Measurements from ENCODE around the gene GRXCR1. TPM values are rescaled to one million over a fixed set of nuclear protein-coding genes. Genes with fewer than 3 reads are reported as not detected.

Gene GRXCR1
- total RNA-seq, 1 donor from 2014 or later = not detected

DNA sequence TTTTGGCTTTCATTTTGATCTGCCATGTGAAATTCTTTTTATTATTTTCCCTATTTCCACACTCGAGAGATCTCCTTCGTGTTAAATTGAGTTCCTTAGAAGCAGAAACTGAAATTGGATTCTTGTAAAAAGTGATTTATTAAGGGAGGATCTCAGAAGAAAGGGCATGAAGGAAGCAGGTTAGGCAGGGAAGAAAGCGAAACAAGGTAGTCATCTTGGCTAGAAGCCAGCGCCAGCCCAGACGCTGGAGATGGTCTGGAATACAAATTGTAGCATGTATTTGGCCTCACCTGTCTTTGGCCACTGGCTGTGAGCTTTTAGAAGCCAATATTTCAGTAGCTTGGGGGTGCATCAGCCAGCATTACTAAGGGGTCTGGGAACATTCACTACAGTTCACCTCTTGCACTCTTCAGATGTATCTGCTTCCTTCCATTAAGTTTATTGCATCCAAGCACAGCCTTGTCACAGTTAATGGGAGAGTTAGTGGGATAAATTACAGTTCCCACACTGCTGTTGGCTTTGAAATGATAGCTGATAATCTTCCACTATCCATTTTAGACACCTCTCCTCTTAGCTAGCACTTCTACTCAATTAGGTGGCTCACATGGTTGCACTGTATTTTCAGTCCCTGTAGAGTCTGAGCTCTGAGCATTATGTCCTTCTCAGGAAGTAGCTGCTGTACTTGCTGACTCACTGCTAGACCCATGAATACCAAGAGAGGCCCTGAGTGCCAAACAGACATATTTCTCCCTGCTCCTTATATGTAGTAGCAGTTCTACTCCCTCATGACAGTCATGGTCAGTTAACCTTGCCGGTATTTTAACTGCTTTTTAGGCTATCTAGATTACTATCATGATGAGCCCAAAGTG lies 14.6 kb downstream of the GRXCR1 start:
- Mint-ChIP-seq H3K36me3 (ENCODE audit: unreplicated experiment) (no peaks in the 10 kb centered on the region), H3K4me3 (ENCODE audit: unreplicated experiment) (no peak overlapping the region), H3K4me1 (ENCODE audit: low read depth, unreplicated experiment) (no peaks in the 10 kb centered on the region), H3K27me3 (ENCODE audit: unreplicated experiment) (peaks cover 2% of the 10 kb centered on the region), H3K9me3 (ENCODE audit: unreplicated experiment) (peaks cover 2% of the 10 kb centered on the region), H3K27ac (ENCODE audit: unreplicated experiment) (no peak overlapping the region)
- DNase-seq = no peak
- TF ChIP-seq, protein P1, sequence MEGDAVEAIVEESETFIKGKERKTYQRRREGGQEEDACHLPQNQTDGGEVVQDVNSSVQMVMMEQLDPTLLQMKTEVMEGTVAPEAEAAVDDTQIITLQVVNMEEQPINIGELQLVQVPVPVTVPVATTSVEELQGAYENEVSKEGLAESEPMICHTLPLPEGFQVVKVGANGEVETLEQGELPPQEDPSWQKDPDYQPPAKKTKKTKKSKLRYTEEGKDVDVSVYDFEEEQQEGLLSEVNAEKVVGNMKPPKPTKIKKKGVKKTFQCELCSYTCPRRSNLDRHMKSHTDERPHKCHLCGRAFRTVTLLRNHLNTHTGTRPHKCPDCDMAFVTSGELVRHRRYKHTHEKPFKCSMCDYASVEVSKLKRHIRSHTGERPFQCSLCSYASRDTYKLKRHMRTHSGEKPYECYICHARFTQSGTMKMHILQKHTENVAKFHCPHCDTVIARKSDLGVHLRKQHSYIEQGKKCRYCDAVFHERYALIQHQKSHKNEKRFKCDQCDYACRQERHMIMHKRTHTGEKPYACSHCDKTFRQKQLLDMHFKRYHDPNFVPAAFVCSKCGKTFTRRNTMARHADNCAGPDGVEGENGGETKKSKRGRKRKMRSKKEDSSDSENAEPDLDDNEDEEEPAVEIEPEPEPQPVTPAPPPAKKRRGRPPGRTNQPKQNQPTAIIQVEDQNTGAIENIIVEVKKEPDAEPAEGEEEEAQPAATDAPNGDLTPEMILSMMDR (IDR thresholded peaks at IDR 0.05; ENCODE audit: partially characterized antibody, unreplicated experiment) = no peak

DNA sequence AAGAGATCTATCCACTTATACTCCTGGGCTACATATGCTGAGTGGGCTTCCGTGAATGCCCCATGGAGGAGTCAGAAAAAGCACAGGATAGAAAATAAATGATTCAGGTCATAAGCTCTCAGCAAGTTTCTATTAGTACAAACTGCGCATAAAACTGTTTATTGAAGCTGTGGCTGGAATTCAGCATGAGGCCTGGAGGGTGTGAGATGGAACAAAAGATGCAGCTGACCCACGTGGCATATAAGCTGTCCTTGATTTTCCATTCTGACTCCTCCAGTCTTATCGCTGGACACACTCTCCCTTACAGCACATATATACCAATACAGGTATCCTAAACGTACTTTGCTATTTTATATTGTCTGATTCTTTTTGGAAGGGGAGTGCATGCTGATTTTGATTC lies 17.9 kb downstream of the GRXCR1 start:
- Mint-ChIP-seq H3K27ac (ENCODE audit: unreplicated experiment) (no peak overlapping the region), H3K36me3 (ENCODE audit: unreplicated experiment) (no peaks in the 10 kb centered on the region), H3K4me1 (ENCODE audit: low read depth, unreplicated experiment) (no peaks in the 10 kb centered on the region), H3K9me3 (ENCODE audit: unreplicated experiment) (peaks cover 2% of the 10 kb centered on the region), H3K4me3 (ENCODE audit: unreplicated experiment) (no peak overlapping the region), H3K27me3 (ENCODE audit: unreplicated experiment) (no peaks in the 10 kb centered on the region)
- TF ChIP-seq, protein P1 (IDR thresholded peaks at IDR 0.05; ENCODE audit: partially characterized antibody, unreplicated experiment) = no peak
- DNase-seq = no peak

- no peaks in the 10 kb centered on the region for H3K4me1 Mint-ChIP-seq (ENCODE audit: low read depth, unreplicated experiment)
- H3K4me3 Mint-ChIP-seq (ENCODE audit: unreplicated experiment) = no peak overlapping the region
- TF ChIP-seq, protein P1 (IDR thresholded peaks at IDR 0.05; ENCODE audit: partially characterized antibody, unreplicated experiment) = no peak
- H3K27ac Mint-ChIP-seq (ENCODE audit: unreplicated experiment) = no peak overlapping the region
- peaks cover under 1% of the 10 kb centered on the region for H3K9me3 Mint-ChIP-seq (ENCODE audit: unreplicated experiment)
- DNase-seq = no peak
- no peaks in the 10 kb centered on the region for H3K27me3 Mint-ChIP-seq (ENCODE audit: unreplicated experiment)
- H3K36me3 Mint-ChIP-seq (ENCODE audit: unreplicated experiment) = no peaks in the 10 kb centered on the region
These were observed 22.4 kb downstream of the GRXCR1 start for GRCh38 chr4:42914937-42915336.

DNA sequence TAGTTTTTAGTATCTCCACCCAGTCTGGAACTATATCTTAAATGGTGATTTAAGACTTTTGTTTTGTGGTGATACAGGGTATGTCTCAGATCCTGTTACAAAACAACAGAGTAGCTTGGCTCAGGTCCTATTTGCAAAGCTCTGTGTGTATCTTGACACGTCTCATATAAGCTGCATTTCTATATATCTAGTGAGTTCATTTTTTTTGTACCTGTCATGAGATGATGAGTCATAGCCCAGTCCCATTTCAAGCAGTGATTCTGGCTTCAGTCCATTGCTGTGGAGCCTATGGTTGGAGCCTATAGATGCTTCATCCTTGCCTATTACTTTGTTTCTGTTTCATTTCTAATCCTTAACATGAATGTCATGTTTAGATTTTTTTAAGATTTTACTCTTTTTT lies 23.0 kb downstream of the GRXCR1 start:
- Mint-ChIP-seq H3K9me3 (ENCODE audit: unreplicated experiment) (no peaks in the 10 kb centered on the region), H3K27me3 (ENCODE audit: unreplicated experiment) (no peaks in the 10 kb centered on the region), H3K36me3 (ENCODE audit: unreplicated experiment) (no peaks in the 10 kb centered on the region), H3K27ac (ENCODE audit: unreplicated experiment) (no peak overlapping the region), H3K4me3 (ENCODE audit: unreplicated experiment) (no peak overlapping the region), H3K4me1 (ENCODE audit: low read depth, unreplicated experiment) (no peaks in the 10 kb centered on the region)
- no peak for DNase-seq
- TF ChIP-seq, protein P1 (IDR thresholded peaks at IDR 0.05; ENCODE audit: partially characterized antibody, unreplicated experiment) = no peak

DNA sequence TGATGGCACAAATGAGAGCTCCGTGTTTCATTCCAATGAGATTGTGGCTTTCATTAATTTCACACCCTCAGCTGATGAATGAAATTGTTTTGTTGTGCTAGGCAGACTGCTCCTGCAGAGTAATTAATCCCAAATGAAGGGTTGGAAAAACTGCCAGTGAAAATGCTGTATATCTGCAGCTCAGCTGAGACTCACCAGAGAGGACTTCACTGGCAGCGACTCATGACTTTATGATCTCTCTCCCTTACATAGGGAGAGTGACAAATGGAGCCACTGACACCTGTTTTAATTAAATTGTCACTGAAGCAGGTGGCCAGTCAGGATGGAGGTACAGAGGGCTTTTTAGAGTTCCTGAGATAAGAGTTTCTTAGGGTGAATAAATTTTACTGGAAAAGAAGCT lies 24.8 kb downstream of the GRXCR1 start:
- no peak for DNase-seq
- Mint-ChIP-seq H3K36me3 (ENCODE audit: unreplicated experiment) (no peaks in the 10 kb centered on the region), H3K27ac (ENCODE audit: unreplicated experiment) (no peak overlapping the region), H3K4me3 (ENCODE audit: unreplicated experiment) (no peak overlapping the region), H3K27me3 (ENCODE audit: unreplicated experiment) (no peaks in the 10 kb centered on the region), H3K4me1 (ENCODE audit: low read depth, unreplicated experiment) (no peaks in the 10 kb centered on the region), H3K9me3 (ENCODE audit: unreplicated experiment) (no peaks in the 10 kb centered on the region)
- TF ChIP-seq, protein P1 (IDR thresholded peaks at IDR 0.05; ENCODE audit: partially characterized antibody, unreplicated experiment) = no peak

Measured in glutamatergic neuron (in vitro differentiated cells).